HG03439 (cell line): Measurements from ENCODE around the gene KCNH2.

Experiments
- ATAC-seq: cut with Tn5 transposase; IDR thresholded peaks from one replicate; pipeline ENCODE4 v1.9.1; 2021; ENCODE audit warnings: mild to moderate bottlenecking, moderate library complexity; ENCODE audit not compliant: unreplicated experiment

KCNH2 gene

GRCh38 chr7:150939052-150939451 lies 39.1 kb downstream of the KCNH2 start:
- no peak for ATAC-seq

GRCh38 chr7:150938566-150938965 lies 39.6 kb downstream of the KCNH2 start:
- ATAC-seq = no peak

- ATAC-seq = no peak
These were observed 40.1 kb downstream of the KCNH2 start for GRCh38 chr7:150937848-150938561.

DNA sequence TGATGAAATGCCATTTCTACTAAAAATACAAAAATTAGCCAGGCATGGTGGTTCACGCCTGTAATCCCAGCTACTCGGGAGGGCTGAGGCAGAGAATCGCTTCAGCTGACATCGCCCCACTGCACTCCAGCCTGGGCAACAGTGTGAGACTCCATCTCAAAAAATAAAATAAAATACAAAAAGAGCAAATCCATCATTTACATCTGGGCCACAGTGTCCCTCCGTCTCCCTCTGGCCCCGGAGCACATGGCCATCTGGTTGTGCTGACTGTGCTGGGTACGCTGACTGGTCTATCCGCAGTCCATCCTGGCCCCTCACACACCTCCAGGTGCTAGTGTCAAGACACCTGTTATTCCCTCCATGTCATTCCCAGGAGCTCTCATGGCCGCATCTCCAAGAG lies 42.1 kb downstream of the KCNH2 start:
- ATAC-seq = no peak

DNA sequence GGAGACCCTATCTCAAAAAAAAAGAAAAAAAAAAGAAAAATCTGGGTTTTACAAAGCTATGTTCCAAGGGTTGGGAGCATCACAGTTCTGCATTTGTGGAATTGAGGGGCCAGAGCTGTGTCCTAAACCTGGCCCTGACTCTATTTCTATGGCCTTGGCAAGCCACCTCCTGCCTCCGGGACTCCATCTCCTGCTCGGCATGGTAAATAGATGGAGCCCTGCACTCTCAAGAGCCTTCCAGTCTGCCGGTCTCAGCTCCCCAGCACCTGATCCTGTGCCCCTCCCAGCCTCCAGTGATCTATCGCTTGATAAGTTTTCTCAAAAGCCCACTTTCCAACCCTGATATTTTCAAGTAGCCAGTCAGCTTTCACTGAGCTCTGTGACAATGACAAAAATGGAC lies 43.0 kb downstream of the KCNH2 start:
- ATAC-seq = no peak

DNA sequence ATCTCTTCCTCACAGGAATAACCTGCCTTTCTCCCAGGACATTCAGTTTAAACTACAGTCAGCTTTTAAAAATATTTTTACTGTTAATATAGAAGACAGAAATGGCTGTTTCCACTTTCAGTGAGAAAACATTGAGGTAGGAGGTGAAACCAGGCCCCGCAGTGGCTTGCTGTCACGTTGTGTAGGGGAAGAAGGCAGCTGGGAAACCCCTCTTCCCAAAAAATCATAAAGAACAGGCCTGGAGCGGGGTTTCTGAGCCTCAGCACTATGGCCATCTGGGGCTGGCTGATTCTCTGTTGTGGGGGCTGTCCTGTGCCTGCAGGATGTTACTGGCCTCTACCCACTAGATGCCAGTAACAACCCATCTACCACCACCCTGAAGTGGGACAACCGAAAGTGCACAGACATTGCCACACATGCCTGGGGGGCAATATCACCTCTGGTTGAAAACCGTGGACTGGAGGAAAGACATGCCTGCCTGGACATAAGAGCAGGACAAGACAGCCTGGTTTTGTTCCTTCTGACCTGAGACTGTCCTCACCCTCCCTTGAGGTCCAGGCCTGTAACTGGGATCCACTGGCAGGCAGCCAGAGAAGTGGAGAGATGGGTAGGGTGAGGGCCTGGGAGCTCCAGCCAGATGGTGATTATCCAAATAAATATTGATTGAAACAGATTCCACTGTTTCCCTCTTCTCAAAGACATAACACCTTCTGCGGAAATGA lies 43.9 kb downstream of the KCNH2 start:
- ATAC-seq = no peak

DNA sequence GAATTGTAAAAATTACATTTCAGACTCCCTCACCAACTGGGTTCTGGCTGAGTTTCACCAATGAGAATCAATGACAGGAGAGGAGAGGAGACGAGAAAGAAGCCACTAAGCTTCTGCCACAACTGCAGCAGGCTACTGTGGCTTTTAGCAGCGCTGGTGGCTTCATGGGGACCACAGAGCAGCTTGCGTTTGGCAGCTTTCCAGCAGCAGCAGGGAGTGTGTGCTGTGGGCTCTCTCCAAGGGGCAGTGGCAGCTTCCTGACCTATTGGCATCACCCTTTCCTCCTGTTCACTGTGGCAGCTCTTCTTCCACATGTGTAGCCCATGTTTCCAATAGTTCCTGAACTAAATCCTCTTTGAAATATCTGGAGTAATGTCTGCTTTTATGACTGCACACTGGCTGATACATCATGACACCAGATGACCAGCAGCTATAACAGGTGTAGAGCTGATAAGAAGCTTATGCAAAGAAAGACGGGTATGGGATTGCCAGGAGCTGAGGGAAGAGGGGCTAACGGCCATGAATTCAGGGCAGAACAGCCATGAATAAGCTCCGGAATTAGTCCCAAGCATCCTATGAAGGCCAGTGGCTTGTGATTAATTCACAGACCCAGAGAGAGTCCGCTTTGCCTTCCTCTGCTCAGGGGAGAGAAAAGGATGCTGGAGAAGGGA lies 46.8 kb downstream of the KCNH2 start:
- no peak for ATAC-seq

DNA sequence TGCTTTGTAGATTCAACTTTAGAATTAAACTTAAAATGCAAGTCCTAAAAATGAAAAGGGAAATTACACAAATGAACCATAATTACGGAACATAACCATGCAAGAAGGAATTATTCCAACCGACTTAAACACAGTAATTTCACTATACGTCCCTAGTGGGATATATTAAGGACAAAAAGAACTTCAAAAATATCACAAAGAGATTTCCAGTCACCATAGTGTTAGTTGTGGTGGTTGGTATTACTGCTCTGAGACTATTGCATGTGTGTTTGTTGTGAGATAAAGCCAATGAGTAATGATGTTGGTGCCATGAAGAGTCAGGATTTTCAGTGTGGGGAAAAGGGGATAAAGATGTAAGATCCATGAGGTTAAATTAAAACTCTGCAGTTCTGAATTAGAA lies 49.6 kb downstream of the KCNH2 start:
- ATAC-seq = no peak

DNA sequence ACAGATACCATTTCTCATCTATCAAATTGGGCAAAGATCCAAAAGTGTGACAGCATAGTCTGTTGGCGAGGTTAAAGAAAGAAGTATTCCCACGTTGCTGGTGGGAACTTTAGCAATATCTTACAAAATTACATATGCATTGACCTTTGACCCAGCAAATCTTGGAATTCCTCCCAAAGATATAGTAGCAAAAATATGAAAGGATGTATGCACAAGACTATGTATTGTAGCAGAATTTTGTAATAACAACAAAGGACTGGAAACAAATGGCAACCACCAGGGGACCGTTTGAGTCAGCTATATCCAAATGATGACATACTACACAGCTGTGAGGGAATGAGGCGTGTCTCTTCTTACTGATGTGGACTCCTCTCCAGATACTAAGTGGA lies 50.2 kb downstream of the KCNH2 start:
- no peak for ATAC-seq

- no peak for ATAC-seq
These were observed 50.8 kb downstream of the KCNH2 start for GRCh38 chr7:150927157-150927955.

- no peak for ATAC-seq
These were observed 52.1 kb downstream of the KCNH2 start for GRCh38 chr7:150926066-150926465.

DNA sequence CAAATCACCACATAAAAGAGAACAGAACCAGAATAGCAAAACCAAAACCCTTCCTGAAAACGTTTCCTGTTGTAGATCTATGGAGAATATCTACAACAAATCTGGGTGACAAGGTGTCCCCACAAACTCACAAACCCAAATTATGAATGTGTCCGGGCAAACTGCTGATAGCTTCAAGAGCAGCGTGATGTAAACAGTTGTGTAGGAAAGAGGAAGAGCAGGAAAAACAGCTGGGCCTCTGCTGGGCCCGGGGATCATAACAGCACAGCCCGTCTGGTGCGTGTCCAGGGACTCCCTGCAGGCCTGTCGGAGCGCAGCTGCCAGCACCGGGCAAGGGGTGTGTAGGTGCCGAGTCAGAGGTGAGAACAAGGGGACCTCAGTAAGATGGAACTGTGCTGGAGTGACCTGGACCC lies 53.7 kb downstream of the KCNH2 start:
- ATAC-seq = no peak

GRCh38 chr7:150923802-150924201 lies 54.3 kb downstream of the KCNH2 start:
- ATAC-seq = no peak

DNA sequence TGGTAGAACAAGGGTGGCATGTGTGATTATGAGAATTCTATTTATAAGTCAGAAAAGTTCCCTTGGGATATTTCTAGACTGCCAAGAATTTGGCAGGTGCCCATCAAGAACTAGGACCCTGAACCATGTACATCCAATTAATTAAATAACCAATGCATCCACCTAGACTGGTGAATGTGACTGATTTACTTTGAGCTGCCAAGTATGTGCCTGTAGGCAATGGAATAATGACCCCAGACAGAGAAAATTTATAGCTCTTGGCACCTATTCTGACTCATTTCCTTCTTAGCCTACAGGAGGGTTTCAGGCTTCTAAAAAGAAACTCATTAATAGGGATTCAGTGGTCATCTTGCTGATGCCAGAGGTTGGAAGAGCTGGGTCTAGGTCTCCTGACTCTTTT lies 54.9 kb downstream of the KCNH2 start:
- ATAC-seq = no peak

DNA sequence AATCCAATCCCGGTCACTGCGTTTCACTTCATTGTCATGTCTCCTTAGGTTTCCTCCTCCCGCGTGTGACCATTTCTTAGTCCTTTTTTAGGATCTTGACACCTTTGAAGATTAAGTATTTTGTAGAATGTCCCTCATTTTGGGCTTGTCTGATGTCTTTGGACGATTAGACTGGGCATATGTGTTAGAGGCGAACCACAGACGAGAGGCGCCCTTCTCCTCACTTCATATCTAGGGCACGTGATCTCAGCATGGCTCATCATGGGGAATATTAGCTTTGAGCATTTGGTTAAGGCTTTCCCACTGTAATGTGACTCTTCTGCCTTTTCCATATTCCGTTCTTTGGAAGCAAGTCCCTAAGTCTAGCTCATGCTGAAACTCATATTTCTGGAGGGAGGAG lies 59.0 kb downstream of the KCNH2 start:
- no peak for ATAC-seq

GRCh38 chr7:150918378-150918777 lies 59.7 kb downstream of the KCNH2 start:
- no peak for ATAC-seq

- no peak for ATAC-seq
These were observed 60.2 kb downstream of the KCNH2 start for GRCh38 chr7:150917969-150918368.

DNA sequence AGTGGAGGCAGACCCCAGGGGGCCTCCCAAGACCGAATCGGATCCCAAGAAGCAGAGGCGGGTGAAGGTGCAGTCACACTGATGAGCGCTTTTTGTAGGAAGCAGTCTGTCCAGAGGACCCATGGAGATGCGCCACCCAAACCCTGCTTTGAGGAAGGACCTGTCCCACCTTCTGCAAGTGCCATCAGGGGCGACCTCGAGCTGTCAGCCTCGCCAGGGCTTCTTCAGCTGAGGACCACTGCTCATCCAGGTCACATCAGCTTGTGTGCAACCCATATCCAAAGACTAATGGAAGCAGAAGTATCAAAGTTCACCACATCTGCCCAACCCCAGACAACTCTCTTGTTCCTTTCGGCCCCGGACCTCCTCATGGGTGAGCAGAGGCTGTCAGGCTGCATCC lies 61.5 kb downstream of the KCNH2 start:
- no peak for ATAC-seq

DNA sequence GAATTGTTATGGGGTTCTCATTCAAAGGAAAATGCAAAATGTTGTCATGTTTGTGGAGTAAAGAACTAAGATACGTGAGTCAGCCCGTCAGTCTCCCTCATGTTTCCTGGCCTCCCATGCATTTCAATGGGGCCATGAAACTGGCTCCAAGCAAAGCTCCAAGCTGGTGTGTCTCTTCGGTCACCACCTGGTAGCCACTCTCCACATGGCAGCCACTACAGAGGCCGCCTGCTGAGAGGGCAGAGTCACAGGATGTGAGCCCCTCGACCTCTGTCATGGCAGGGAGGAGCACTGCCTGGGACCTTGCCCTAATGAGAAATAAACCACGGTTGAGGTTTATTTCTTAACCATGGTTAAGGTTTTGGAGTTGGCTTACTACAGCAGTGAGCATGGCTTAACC lies 63.2 kb downstream of the KCNH2 start:
- ATAC-seq = no peak

- no peak for ATAC-seq
These were observed 63.9 kb downstream of the KCNH2 start for GRCh38 chr7:150914196-150914595.

DNA sequence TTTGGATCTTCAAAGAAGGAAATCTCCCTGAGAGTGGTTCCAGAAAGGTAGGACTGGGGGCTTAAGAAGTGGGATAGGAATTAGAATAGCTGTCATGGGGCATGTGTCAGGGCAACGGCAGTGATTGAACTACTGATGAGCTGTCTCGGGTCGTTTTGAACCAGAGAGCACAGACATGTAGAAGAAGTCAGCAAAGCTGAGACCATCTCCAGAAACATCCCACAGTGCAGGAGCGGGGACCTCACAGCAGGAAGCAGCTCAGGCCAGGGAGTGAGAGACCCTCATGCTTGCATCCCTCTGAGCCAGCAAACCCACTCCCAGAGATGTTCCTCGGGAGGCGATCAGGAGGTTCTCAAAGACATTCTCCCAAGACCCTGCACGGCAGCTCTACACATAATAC lies 65.7 kb downstream of the KCNH2 start:
- ATAC-seq = no peak
